Stomach (tissue), 9 donors: Measurements from ENCODE around the gene ARG2. TPM values are rescaled to one million over a fixed set of nuclear protein-coding genes. Genes with fewer than 3 reads are reported as not detected.

Source experiments
- DNase-seq, 2 donors: peaks; one replicate each; pipeline versions ENCODE4 v3.0.0 to v3.0.0-alpha.2; 2013 to 2019
- H3K27ac ChIP-seq, 5 donors: fragments of 200-600 bp in 4 of 5; sonication (generic) in 4 of 5; one replicate each; pipeline ENCODE4 v1.5.1; 2013 to 2019; ENCODE audit warnings: mild to moderate bottlenecking in 1 of 5, moderate library complexity in 1 of 5
- H3K27me3 ChIP-seq, 3 donors: fragments of 200-600 bp; sonication (generic); one replicate each; pipeline ENCODE4 v1.5.1; 2017 to 2019; ENCODE audit warnings: mixed run types in 1 of 3
- H3K36me3 ChIP-seq, 4 donors: fragments of 200-600 bp; sonication (generic); 1 replicate in 3 of 4; 2 replicates in 1 of 4; pipeline ENCODE4 v1.5.1; 2016 to 2019
- H3K4me1 ChIP-seq, 4 donors: fragments of 200-600 bp; sonication (generic); one replicate each; pipeline ENCODE4 v1.5.1; 2016 to 2019
- H3K4me3 ChIP-seq, 4 donors: fragments of 200-600 bp; sonication (generic) in 3 of 4; one replicate each; pipeline ENCODE4 v1.5.1; 2016 to 2019; ENCODE audit warnings: mild to moderate bottlenecking in 1 of 4
- H3K9me3 ChIP-seq, 4 donors: fragments of 200-600 bp; sonication (generic); one replicate each; pipeline ENCODE4 v1.5.1; 2016 to 2019
- CTCF ChIP-seq, 7 experiments: fragments of 450-650 bp in 4 of 7; fragments of 200-600 bp in 3 of 7; sonication (generic) in 3 of 7; IDR thresholded peaks; one replicate each; pipeline ENCODE4 v1.5.1; 2016 to 2019; ENCODE audit warnings: antibody characterized with exemption in 7 of 7, control low read depth in 2 of 7, mild to moderate bottlenecking in 1 of 7
- EP300 ChIP-seq: sonication (generic); formaldehyde crosslinking; IDR thresholded peaks from one replicate; pipeline ENCODE4 v1.6.1; 2017; ENCODE audit warnings: antibody characterized with exemption
- POLR2A ChIP-seq, 4 donors: fragments of 450-650 bp; IDR thresholded peaks; one replicate each; pipeline ENCODE4 v1.6.1; 2016; ENCODE audit warnings: antibody characterized with exemption in 4 of 4, control low read depth in 2 of 4, mild to moderate bottlenecking in 1 of 4, moderate library complexity in 1 of 4
- POLR2AphosphoS5 ChIP-seq, 3 donors: sonication (generic); formaldehyde crosslinking; IDR thresholded peaks; one replicate each; pipeline ENCODE4 v1.6.1; 2016; ENCODE audit warnings: antibody characterized with exemption in 3 of 3
- WGBS, 5 donors: extraction: QIAGEN DNeasy Blood & Tissue Kit in 3 of 5; methylation state at CpG; one replicate each; pipeline versions ENCODE4 v1.1.5 to v1.1.7; 2013 to 2018; 5-methylcytosine and 5-hydroxymethylcytosine counted together
- intact Hi-C: fragments of 100-400 bp; cut with DNase I; formaldehyde crosslinking; loops from one replicate; pipeline ENCODE4 v1.15.1; 2023; ENCODE audit warnings: low total_unique reads
- polyA plus RNA-seq, 3 donors: library from polyadenylated mRNA; stranded (reverse); fragments of 200-250 nt; gene quantifications; one replicate each; pipeline ENCODE4 v1.2.3, GENCODE V29; 2013
- total RNA-seq, 5 donors: library from RNA; depleted of rRNA; stranded (reverse); fragments of >200 nt; gene quantifications; one replicate each; pipeline versions ENCODE4 v1.1.0 to v1.2.3, GENCODE V29; 2014 to 2016
- donor health status: healthy with polysubstance abuse.
- donor health status: Bipolar disorder and iron deficiency.
- donor health status: healthy.

Gene ARG2
- total and polyA plus RNA-seq, 8 donors, result 1.2 to 9.4 (median 4.0) TPM; not detected in 1

- Histone ChIP-seq H3K27ac (no peak overlapping the region), H3K9me3 (no peaks in the 10 kb centered on the region), H3K27me3 (no peaks in the 10 kb centered on the region), H3K36me3 (peaks cover 16 to 85% (median 59%) of the 10 kb centered on the region in 4 donors), H3K4me3 (no peak overlapping the region), H3K4me1 (peaks cover 0 to 4% (median 0%) of the 10 kb centered on the region in 4 donors)
- intact Hi-C loops, result no loop called here
- TF ChIP-seq CTCF (IDR thresholded peaks at IDR 0.05) (no peak), EP300 (no peak), POLR2AphosphoS5 (IDR thresholded peaks at IDR 0.05) (no peak), POLR2A (IDR thresholded peaks at IDR 0.05) (no peak)
- DNase-seq, result no peak
- 68 to 84% (median 77%) methylated on average over 2 of the region's 2 CpGs for WGBS, 5 donors
These were observed 61.2 kb downstream of the ARG2 start for GRCh38 chr14:67680941-67681340.

- DNase-seq, result no peak
- H3K27ac ChIP-seq, result no peak overlapping the region
- TF ChIP-seq EP300 (no peak), POLR2AphosphoS5 (IDR thresholded peaks at IDR 0.05) (no peak), CTCF (IDR thresholded peaks at IDR 0.05) (no peak), POLR2A (IDR thresholded peaks at IDR 0.05) (no peak)
- no peaks in the 10 kb centered on the region for H3K9me3 ChIP-seq
- H3K36me3 ChIP-seq, result peaks cover 20 to 99% (median 74%) of the 10 kb centered on the region in 4 donors
- no peak overlapping the region for H3K4me3 ChIP-seq
- intact Hi-C loops, result no loop called here
- H3K4me1 ChIP-seq, result peaks cover 0 to 4% (median 0%) of the 10 kb centered on the region in 4 donors
- H3K27me3 ChIP-seq, result no peaks in the 10 kb centered on the region
These were observed 64.1 kb downstream of the ARG2 start for GRCh38 chr14:67683842-67684241.

- intact Hi-C loops, result no loop called here
- 92 to 100% (median 96%) methylated on average over 4 of the region's 4 CpGs for WGBS, 5 donors
- no peaks in the 10 kb centered on the region for H3K9me3 ChIP-seq
These were observed 70.3 kb downstream of the ARG2 start for GRCh38 chr14:67690011-67690410.

GRCh38 chr14:67694791-67695393 lies 75.2 kb downstream of the ARG2 start:
- Histone ChIP-seq H3K27me3 (no peaks in the 10 kb centered on the region), H3K9me3 (no peaks in the 10 kb centered on the region), H3K4me1 (peaks cover 0 to 31% (median 13%) of the 10 kb centered on the region in 4 donors), H3K36me3 (peaks cover 18 to 32% (median 26%) of the 10 kb centered on the region in 4 donors), H3K4me3 (peak overlapping the region; percentile 79 to 98 (median 84)), H3K27ac (peak overlapping the region; percentile 70 to 90 (median 88))
- DNase-seq, result peak; percentile 80 to 93
- 0 to 1% (median 1%) methylated on average over 21 of the region's 21 CpGs for WGBS, 5 donors
- no peak for TF ChIP-seq CTCF (IDR thresholded peaks at IDR 0.05)
- peak in 2 of 3 donors; percentile 33 to 62 for TF ChIP-seq POLR2AphosphoS5 (IDR thresholded peaks at IDR 0.05)
- intact Hi-C loops, result no loop called here

More at GRCh38 chr14:67690011-67690410, 70.3 kb downstream of the ARG2 start:
- Histone ChIP-seq H3K4me1 (peaks cover 0 to 19% (median 13%) of the 10 kb centered on the region in 4 donors), H3K36me3 (peaks cover 36 to 80% (median 75%) of the 10 kb centered on the region in 4 donors), H3K27ac (no peak overlapping the region), H3K27me3 (no peaks in the 10 kb centered on the region), H3K4me3 (no peak overlapping the region)
- TF ChIP-seq CTCF (IDR thresholded peaks at IDR 0.05), result no peak
- TF ChIP-seq POLR2A (IDR thresholded peaks at IDR 0.05), result no peak
- no peak for TF ChIP-seq POLR2AphosphoS5 (IDR thresholded peaks at IDR 0.05)
- TF ChIP-seq EP300, result no peak
- no peak for DNase-seq
